A549 (cell line): ENCODE measurements around the gene DNAH17. TPM values are rescaled to one million over a fixed set of nuclear protein-coding genes. Genes with fewer than 3 reads are reported as not detected.

Experiments used
- ATAC-seq, 2 experiments: fragments of 200-7000 bp in 1 of 2; fragments of >200 bp in 1 of 2; cut with Nextera tagmentation in 1 of 2; cut with Tn5 transposase in 1 of 2; 3 replicates each; pipeline versions ENCODE4 v1.8.0 to v1.9.1; 2018 to 2020; ENCODE audit warnings: mild to moderate bottlenecking in 1 of 2, moderate library complexity in 1 of 2
- CTCF ChIA-PET: fragments of 300-600 bp; sonication (Branson Sonifier 250); formaldehyde crosslinking; extraction: SDS; loops from one replicate; lab custom pipeline; 2021; ENCODE audit warnings: antibody characterized with exemption, inconsistent platforms; lab: Yijun Ruan, JAX
- POLR2A ChIA-PET: fragments of 350-600 bp; formaldehyde crosslinking; extraction: SDS; loops from one replicate; lab custom pipeline; 2021; ENCODE audit warnings: antibody characterized with exemption, inconsistent platforms; lab: Yijun Ruan, JAX
- DNase-seq, 2 experiments: peaks; one replicate each; pipeline versions ENCODE4 v3.0.0 to v3.0.0-alpha.2; 2011 to 2016; ENCODE audit warnings: low read depth in 1 of 2, low spot score in 1 of 2
- FAIRE-seq: peaks from 2 replicates; lab custom pipeline; 2011; peaks lifted over from hg19 to GRCh38; lab: Jason Lieb, UNC
- H3K27ac ChIP-seq, 2 experiments: fragments of >200 bp; sonication (Bioruptor Twin); formaldehyde crosslinking; 3 replicates each; pipeline ENCODE4 v1.5.1; 2016 to 2017
- H3K4me1 ChIP-seq: fragments of >200 bp; sonication (Bioruptor Twin); formaldehyde crosslinking; 3 replicates; pipeline ENCODE4 v1.6.1; 2016
- H3K4me2 ChIP-seq: fragments of >200 bp; sonication (Bioruptor Twin); formaldehyde crosslinking; 3 replicates; pipeline ENCODE4 v1.6.1; 2016
- H3K4me3 ChIP-seq: fragments of >200 bp; sonication (Bioruptor Twin); formaldehyde crosslinking; 3 replicates; pipeline ENCODE4 v1.5.1; 2016
- H3K9me3 ChIP-seq: fragments of >200 bp; sonication (Bioruptor Twin); formaldehyde crosslinking; 3 replicates; pipeline ENCODE4 v1.6.1; 2016
- ATOH8 ChIP-seq: fragments of 250-450 bp; sonication (Bioruptor Pico); IDR thresholded peaks from 2 replicates; pipeline ENCODE4 v1.5.0; 2020; ENCODE audit warnings: low read depth, mild to moderate bottlenecking, moderate library complexity
- BHLHE40 ChIP-seq: IDR thresholded peaks from 2 replicates; pipeline ENCODE4 v1.6.1; 2012; ENCODE audit warnings: low read depth, low read length, inconsistent platforms
- CHD4 ChIP-seq: fragments of 200-600 bp; sonication (generic); IDR thresholded peaks from 2 replicates; pipeline ENCODE4 v1.6.1; 2016; ENCODE audit warnings: antibody characterized with exemption, mild to moderate bottlenecking, borderline replicate concordance
- E2F6 ChIP-seq: IDR thresholded peaks from 2 replicates; pipeline ENCODE4 v1.6.1; 2012; ENCODE audit warnings: low read depth, borderline replicate concordance
- EHF ChIP-seq: fragments of 250-450 bp; sonication (Bioruptor Pico); IDR thresholded peaks from 2 replicates; pipeline ENCODE4 v1.5.0; 2020; ENCODE audit warnings: mild to moderate bottlenecking
- EP300 ChIP-seq, 2 experiments: fragments of >200 bp; sonication (Bioruptor Twin); formaldehyde crosslinking; IDR thresholded peaks; 2 replicates in 1 of 2; 3 replicates in 1 of 2; pipeline ENCODE4 v1.6.1; 2016 to 2017
- ESRRA ChIP-seq: fragments of 150-350 bp; IDR thresholded peaks from 2 replicates; pipeline ENCODE4 v1.6.1; 2014; ENCODE audit warnings: mild to moderate bottlenecking, low read length, borderline replicate concordance
- FOSB ChIP-seq: fragments of 250-450 bp; sonication (Bioruptor Pico); IDR thresholded peaks from 2 replicates; pipeline ENCODE4 v1.5.0; 2020; ENCODE audit warnings: mild to moderate bottlenecking, moderate library complexity
- GATA3 ChIP-seq: IDR thresholded peaks from 2 replicates; pipeline ENCODE4 v1.6.1; 2012; ENCODE audit warnings: borderline replicate concordance
- HMGXB4 ChIP-seq: fragments of 250-450 bp; sonication (Bioruptor Pico); IDR thresholded peaks from 2 replicates; pipeline ENCODE4 v1.5.0; 2021; ENCODE audit warnings: mild to moderate bottlenecking, moderate library complexity, borderline replicate concordance
- HOXB13 ChIP-seq: fragments of 250-450 bp; sonication (Bioruptor Pico); IDR thresholded peaks from 2 replicates; pipeline ENCODE4 v1.5.0; 2020; ENCODE audit warnings: low read depth, mild to moderate bottlenecking, moderate library complexity
- JUN ChIP-seq, 2 experiments: fragments of >200 bp; sonication (Bioruptor Twin); formaldehyde crosslinking; IDR thresholded peaks; 2 replicates in 1 of 2; 3 replicates in 1 of 2; pipeline ENCODE4 v1.6.1; 2016 to 2017
- JUNB ChIP-seq: fragments of >200 bp; sonication (Bioruptor Twin); formaldehyde crosslinking; IDR thresholded peaks from 2 replicates; pipeline ENCODE4 v1.6.1; 2016
- KDM5A ChIP-seq: fragments of 200-600 bp; sonication (generic); IDR thresholded peaks from 2 replicates; pipeline ENCODE4 v1.6.1; 2016; ENCODE audit warnings: antibody characterized with exemption, mild to moderate bottlenecking
- MAFK ChIP-seq: fragments of 450-650 bp; IDR thresholded peaks from 2 replicates; pipeline ENCODE4 v1.6.1; 2014; ENCODE audit not compliant: partially characterized antibody
- MYC ChIP-seq: IDR thresholded peaks from 2 replicates; pipeline ENCODE4 v1.6.1; 2012; ENCODE audit warnings: mild to moderate bottlenecking, inconsistent platforms, low read length, improper control_type of control experiment, borderline replicate concordance
- NR3C1 ChIP-seq: fragments of >200 bp; sonication (Bioruptor Twin); formaldehyde crosslinking; IDR thresholded peaks from 3 replicates; pipeline ENCODE4 v1.6.1; 2017
- PHF8 ChIP-seq: fragments of 200-600 bp; sonication (generic); IDR thresholded peaks from 2 replicates; pipeline ENCODE4 v1.6.1; 2016; ENCODE audit warnings: low read depth, mild to moderate bottlenecking, antibody characterized with exemption, moderate library complexity, borderline replicate concordance
- POLR2A ChIP-seq: IDR thresholded peaks from 2 replicates; pipeline ENCODE4 v1.6.1; 2012; ENCODE audit warnings: mild to moderate bottlenecking, low read length
- POLR2AphosphoS2 ChIP-seq: conservative IDR thresholded peaks from 2 replicates; pipeline ENCODE4 v1.6.1; 2012; ENCODE audit warnings: low read length, improper control_type of control experiment, inconsistent platforms
- RAD21 ChIP-seq, 2 experiments: fragments of >200 bp in 1 of 2; sonication (Bioruptor Twin) in 1 of 2; formaldehyde crosslinking in 1 of 2; IDR thresholded peaks in 1 of 2; conservative IDR thresholded peaks in 1 of 2; 2 replicates in 1 of 2; 3 replicates in 1 of 2; pipeline ENCODE4 v1.6.1; 2012 to 2018; ENCODE audit warnings: inconsistent platforms in 1 of 2
- RARB ChIP-seq: fragments of 250-450 bp; sonication (Bioruptor Pico); IDR thresholded peaks from 2 replicates; pipeline ENCODE4 v1.8.0; 2021; ENCODE audit warnings: mild to moderate bottlenecking, moderate library complexity
- RCOR1 ChIP-seq: fragments of 150-350 bp; IDR thresholded peaks from 2 replicates; pipeline ENCODE4 v1.6.1; 2014; ENCODE audit warnings: antibody characterized with exemption, low read length, low read depth
- RNF2 ChIP-seq: fragments of 200-600 bp; sonication (generic); IDR thresholded peaks from 2 replicates; pipeline ENCODE4 v1.6.1; 2016; ENCODE audit warnings: low read depth, mild to moderate bottlenecking, antibody characterized with exemption, moderate library complexity, borderline replicate concordance
- TP53 ChIP-seq: fragments of 250-450 bp; sonication (Bioruptor Pico); IDR thresholded peaks from 2 replicates; pipeline ENCODE4 v1.5.0; 2021; ENCODE audit warnings: mild to moderate bottlenecking, moderate library complexity
- USF2 ChIP-seq: fragments of 450-650 bp; IDR thresholded peaks from 2 replicates; pipeline ENCODE4 v1.6.1; 2014; ENCODE audit warnings: antibody characterized with exemption
- ZNF302 ChIP-seq: fragments of 250-450 bp; sonication (Bioruptor Pico); IDR thresholded peaks from 2 replicates; pipeline ENCODE4 v1.9.0; 2021; ENCODE audit warnings: inconsistent platforms, mild to moderate bottlenecking, moderate library complexity
- WGBS: methylation state at CpG from one replicate; pipeline ENCODE4 v1.1.6; 2017; ENCODE audit errors: missing lambda C conversion rate; 5-methylcytosine and 5-hydroxymethylcytosine counted together
- polyA plus RNA-seq, 4 experiments: library from polyadenylated mRNA; depleted of rRNA in 3 of 4; stranded (reverse); fragments of >200 nt; fragmentation: RNase III in 1 of 4; extraction: RNeasy Plus Mini Kit Qiagen cat#74134 plus additional on column Dnase treatment in 1 of 4; gene quantifications; 2 replicates in 3 of 4; 3 replicates in 1 of 4; pipeline ENCODE4 v1.2.3, GENCODE V29; 2011 to 2017
- TF ChIP-seq, protein P1 (sequence below): fragments of >200 bp; sonication (Bioruptor Twin); formaldehyde crosslinking; IDR thresholded peaks from 2 replicates; pipeline ENCODE4 v1.6.1; 2016

Gene DNAH17
- polyA plus RNA-seq, 2 of the 4 experiments (the other 2 are of a cell fraction): 0.21 to 0.26 TPM

- no peak overlapping the region for H3K4me2 ChIP-seq
- DNase-seq (no peak), ATAC-seq (no peak), FAIRE-seq (no peak)
- POLR2A ChIA-PET: no interaction called here
- H3K4me1 ChIP-seq: peaks cover 32% of the 10 kb centered on the region
- H3K27ac ChIP-seq: peak overlapping the region in 1 of 2 experiments; percentile 91; a peak in 2 of 6 replicates
- H3K9me3 ChIP-seq: no peaks in the 10 kb centered on the region
- H3K4me3 ChIP-seq: no peak overlapping the region
- TF ChIP-seq HMGXB4 (CRISPR knock-in tag): no peak
- no peak for TF ChIP-seq CHD4
- no peak for TF ChIP-seq ESRRA
- peak; percentile 64 for TF ChIP-seq MAFK
- no peak for TF ChIP-seq BHLHE40
- TF ChIP-seq NR3C1: no peak
- 94% methylated on average over 14 of the region's 14 CpGs for WGBS
- CTCF ChIA-PET: interaction anchor here (1.3 to 12.0 kb wide), 7 partner anchors 8 to 288 kb away, joined by 3 to 488 read pairs (median 39); no protein-coding TSS in a partner anchor
These were observed 81.6 kb downstream of the DNAH17 start for GRCh38 chr17:78495634-78496033.

GRCh38 chr17:78494696-78495330 lies 82.4 kb downstream of the DNAH17 start:
- ChIA-PET CTCF (interaction anchor here (0.8 to 12.0 kb wide), 11 partner anchors 7 to 304 kb away, joined by 3 to 488 read pairs (median 4); no protein-coding TSS in a partner anchor), POLR2A (no interaction called here)
- no peak for FAIRE-seq
- WGBS: 88% methylated on average over 21 of the region's 22 CpGs
- Histone ChIP-seq H3K4me1 (peaks cover 32% of the 10 kb centered on the region), H3K4me3 (no peak overlapping the region), H3K9me3 (no peaks in the 10 kb centered on the region), H3K27ac (peak overlapping the region in 1 of 2 experiments; percentile 44; a peak in 2 of 6 replicates), H3K4me2 (no peak overlapping the region)
- TF ChIP-seq JUN (IDR thresholded peaks at IDR 0.05) (no peak), KDM5A (no peak), EP300 (IDR thresholded peaks at IDR 0.05) (no peak), MAFK (no peak)
- ATAC-seq: no peak
- no peak for DNase-seq

GRCh38 chr17:78493853-78494695 lies 83.1 kb downstream of the DNAH17 start:
- DNase-seq (no peak), ATAC-seq (no peak), FAIRE-seq (no peak)
- Histone ChIP-seq H3K4me3 (no peak overlapping the region), H3K27ac (peak overlapping the region in 1 of 2 experiments; percentile 53; a peak in 2 of 6 replicates), H3K4me2 (no peak overlapping the region), H3K4me1 (peaks cover 28% of the 10 kb centered on the region), H3K9me3 (no peaks in the 10 kb centered on the region)
- ChIA-PET CTCF (interaction anchor here (0.8 to 12.0 kb wide), 12 partner anchors 10 to 305 kb away, joined by 3 to 488 read pairs (median 3); no protein-coding TSS in a partner anchor), POLR2A (no interaction called here)
- TF ChIP-seq EHF (CRISPR knock-in tag) (no peak), JUNB (no peak), ZNF302 (no peak), PHF8 (no peak), HOXB13 (CRISPR knock-in tag) (no peak), FOSB (CRISPR knock-in tag) (no peak), MYC (no peak), RARB (CRISPR knock-in tag) (no peak), RNF2 (no peak), RAD21 (conservative IDR thresholded peaks at IDR 0.05 in 1 of 2, IDR thresholded peaks at IDR 0.05 in 1 of 2) (no peak), USF2 (no peak), RCOR1 (no peak), ATOH8 (no peak), E2F6 (no peak), GATA3 (no peak), POLR2AphosphoS2 (no peak), TP53 (CRISPR knock-in tag) (no peak), JUN (IDR thresholded peaks at IDR 0.05) (no peak), POLR2A (no peak)
- TF ChIP-seq, protein P1, sequence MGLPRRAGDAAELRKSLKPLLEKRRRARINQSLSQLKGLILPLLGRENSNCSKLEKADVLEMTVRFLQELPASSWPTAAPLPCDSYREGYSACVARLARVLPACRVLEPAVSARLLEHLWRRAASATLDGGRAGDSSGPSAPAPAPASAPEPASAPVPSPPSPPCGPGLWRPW: no peak
- 87% methylated on average over 41 of the region's 42 CpGs for WGBS
